UCSD-AML1 (cell line): ENCODE measurements around the gene KRT3.

Source experiments
- DNase-seq: peaks from one replicate; lab custom pipeline; 2025; ENCODE audit not compliant: unreplicated experiment; lab: John Stamatoyannopoulos, UW

Gene KRT3

DNA sequence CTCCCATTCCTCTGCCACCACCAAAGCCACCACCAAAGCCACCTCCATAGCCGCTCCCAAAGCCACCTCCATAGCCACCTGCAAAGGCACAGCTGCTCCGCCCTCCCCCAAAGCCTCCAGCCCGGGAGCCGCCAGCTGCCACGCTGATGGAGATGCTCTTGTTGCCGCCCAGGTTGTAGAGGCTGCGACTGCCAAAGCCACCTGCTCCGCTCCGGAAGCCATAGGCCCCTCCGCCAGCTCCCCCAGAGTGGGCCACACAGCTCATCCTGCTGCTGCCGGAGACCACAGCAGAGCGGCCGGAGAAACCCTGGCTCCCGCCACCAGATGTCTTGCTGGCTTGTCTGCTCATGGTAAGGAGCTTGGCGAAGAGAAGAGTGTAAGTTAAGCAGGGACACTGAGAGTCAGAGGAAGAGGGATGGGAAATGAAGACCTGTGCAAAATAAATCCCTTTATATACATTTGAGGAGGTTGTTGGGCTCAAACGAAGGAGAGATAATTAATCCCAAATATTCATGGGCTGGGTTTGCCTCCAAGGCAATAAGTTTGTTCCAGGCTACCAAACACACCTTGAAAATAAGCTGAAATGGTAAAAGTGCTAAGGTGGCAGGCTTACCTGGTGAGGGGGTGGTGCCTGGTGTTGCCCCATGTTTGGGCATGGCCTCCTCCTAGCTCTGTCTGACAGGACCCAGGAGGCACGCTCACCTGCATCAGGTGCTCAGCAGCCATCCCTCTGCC lies at the start of gene KRT3:
Gene KRT3 (minus strand): TSS at position 424 of the 735 bp plus-strand sequence. CDS start 75 bp downstream, at position 349.
- no peak for DNase-seq

DNA sequence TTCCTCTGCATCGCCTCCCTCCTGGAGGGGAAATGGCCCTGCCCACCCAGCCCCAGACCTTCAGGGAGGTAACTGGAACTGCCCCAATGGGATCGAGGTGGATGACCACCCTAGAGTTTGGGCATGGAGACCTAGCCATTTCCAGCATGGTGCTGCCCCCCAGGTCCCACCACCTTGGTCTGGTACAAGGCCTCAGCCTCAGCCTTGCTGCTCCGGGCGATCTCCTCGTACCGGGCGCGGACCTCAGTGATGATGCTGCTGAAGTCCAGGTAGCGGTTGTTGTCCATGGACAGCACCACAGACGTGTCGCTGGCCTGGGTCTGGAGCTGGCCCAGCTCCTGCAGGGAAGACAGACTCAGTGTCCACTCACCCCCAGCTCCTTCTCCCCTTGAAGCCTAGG lies 48.5 kb upstream of the KRT3 start:
- no peak for DNase-seq

DNA sequence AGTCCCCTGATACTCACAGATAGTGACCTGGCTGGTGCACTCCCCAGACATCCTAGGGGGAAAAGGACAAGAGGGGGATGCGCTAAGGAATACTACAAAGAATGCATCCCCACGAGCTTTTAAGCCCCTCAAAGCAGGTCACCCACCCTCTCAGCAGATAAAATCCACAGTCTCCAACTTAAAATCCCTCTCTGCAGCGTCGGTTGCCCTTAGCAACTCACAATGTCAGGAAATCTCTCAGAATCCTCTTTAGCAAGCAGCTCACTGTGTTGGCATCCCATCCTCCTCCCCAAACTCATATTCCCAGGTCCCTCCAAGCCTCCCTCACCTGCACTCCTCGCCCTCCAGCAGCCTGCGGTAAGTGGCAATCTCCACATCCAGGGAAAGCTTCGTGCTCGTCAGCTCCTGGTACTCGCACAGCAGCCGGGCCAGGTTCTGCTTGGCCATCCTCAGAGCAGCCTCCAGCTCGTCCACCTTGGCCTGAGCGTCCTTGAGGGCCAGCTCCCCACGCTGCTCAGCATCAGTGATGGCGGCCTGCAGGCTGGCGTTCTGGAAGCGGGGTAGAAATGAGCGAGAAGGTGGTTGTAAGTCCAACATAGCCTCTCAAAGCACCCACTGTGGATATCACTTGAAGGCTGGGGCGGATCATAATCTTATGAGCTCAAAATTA lies 43.7 kb upstream of the KRT3 start:
- DNase-seq: no peak

DNA sequence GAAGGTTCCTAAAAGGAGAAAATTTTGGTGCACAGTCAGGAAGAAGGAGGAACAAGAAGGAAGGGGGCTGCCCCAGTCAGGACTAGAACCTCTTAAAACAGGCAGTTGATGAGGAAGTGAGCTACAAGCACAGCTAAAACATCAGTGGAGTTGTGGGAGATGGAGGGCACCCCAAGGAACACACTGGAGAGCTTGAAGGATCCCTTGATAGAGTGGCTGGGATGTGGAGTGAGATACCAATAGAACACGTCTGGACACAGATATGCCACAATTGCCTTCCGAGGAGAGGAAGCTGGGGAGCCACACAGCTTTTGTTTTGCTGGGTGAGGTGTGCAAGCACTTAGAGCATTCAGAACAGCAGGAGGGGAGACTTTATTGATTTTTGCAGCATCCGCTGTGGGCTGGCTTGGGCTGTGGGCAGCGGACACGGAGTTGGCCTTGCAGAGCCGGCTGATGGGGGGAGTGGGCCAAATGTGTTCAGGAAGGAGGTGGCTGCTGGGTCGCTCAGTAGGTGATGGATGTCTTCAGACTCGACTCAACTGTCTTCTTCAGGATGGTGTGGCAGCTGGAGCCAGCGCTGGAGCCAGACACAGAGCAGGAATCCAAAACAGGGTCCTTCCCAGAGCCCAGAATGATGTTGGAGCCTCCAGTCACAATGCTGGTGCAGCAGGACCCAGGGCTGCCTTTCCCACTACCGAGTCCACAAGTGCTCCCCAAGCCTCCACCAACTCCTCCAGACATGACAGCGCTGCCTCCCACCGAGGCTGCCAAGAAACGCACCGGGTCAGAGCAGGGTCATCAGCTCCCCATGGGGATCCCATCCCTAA lies 42.9 kb upstream of the KRT3 start:
- DNase-seq: no peak

DNA sequence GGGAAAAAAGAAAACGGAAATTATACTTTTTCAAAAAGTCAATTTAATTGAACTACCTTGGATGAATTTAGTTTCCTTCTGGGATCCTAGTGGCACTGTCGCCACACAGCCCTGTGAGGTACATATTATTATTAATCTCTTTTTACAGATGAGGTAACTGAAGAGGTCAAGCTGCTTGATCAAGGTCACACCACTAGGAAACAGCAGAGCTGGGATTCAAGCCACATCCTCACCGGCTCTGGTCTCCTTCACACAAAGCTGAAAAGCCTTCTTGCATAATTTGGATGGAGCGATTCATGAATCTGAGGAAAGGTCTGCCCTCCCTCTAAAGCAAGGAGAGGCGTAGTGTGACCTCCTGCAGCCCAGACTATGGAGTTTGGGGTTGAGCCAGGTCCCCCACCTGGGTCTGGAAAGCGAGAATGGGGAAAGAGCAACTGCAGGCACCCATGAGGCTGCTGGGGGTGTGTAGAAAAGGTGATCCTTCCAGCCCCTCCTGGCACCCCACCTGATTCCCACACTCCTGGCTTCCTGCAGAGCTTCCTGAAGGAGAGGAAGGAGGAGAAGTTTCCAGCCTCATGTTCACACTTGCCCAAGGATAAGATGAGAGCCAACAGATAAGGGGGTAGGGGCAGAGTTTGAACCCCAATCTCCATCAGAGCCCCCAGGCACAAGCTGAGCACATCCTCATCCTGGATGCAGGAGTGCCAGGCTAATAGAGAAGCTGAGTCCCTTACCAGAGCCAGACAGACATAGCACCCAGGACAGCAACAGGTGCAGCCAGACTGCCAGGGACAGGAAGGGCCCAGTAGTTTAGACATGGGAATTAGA lies 42.1 kb upstream of the KRT3 start:
- DNase-seq: no peak

DNA sequence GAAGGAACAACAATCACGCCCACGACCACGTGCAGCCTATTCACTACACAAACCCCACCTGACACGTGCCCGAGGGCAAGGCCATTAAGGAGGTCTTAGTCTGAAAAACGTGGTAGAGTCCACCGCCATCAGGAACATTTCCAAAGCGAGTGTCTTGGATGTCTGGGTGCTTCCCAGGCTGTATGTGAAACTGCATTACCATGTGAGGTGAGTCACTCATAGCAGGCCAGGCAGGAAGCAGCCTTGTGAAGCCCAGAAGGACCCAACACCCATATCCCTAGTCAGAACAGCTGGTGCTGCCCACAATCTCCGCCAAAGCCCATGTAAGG lies 41.5 kb upstream of the KRT3 start:
- DNase-seq: no peak

DNA sequence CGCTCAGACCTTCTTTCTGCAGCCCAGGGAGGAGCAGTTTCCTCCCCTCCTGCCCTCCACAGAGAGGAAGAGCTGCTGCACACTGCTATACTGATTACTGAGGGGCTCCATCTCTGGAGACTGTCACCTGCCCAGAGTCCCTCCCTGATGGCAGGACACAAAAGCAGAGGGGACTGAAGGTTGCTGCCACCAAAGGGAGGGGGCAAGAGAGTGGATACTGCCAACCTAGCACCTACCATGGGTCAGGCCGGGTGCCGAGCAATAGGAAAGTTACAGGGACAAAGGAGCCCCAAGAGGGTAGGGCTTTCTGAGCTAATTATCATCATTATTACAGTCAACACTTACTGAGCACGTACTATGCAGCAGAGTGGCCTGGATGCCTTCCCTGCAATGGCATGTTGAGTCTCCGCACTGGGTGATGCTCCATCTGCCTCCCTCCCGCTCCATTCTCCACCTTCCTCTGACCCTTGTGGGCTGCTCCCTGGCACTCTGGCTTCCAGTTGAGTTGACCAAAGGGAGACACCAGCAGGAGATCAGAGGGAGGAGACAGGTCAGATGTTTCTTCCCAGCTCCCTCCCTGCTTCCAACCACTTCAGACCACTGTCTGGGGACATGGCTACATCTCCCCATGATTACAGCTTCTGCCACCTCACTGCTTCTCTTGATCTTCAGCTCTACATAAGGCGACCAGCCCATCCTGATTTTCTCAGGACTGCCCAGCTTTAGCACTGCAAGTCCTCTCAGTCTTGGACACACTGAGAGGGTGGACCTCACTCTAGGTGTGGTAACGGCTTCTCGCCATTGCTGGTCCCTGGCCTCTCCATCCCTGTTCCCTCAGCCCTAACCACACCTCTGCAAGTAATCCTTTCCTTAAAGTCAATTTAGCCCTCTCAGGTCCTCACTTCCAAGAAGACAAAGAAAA lies 40.8 kb upstream of the KRT3 start:
- DNase-seq: no peak

DNA sequence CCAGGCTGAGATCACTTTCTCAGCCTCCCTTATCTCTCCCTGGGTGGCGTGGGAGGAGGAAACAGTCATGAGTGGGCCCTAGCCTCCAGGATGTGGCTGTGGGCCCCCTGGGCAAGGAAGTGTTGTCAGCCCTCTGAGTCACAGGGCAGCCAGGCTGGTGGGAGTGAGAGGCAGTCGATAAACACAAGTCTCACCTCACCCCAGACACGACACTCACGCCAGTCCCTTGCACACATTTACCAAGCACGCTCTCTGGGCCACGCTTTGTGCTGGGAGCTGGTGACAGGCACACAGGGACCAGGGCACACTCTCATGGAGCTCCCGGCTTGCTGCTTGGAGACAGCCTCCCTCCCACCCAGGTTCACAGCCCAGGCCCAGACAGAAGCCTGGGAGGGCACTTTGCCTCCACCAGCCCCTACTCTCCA lies 40.1 kb upstream of the KRT3 start:
- peak; percentile 71 for DNase-seq

DNA sequence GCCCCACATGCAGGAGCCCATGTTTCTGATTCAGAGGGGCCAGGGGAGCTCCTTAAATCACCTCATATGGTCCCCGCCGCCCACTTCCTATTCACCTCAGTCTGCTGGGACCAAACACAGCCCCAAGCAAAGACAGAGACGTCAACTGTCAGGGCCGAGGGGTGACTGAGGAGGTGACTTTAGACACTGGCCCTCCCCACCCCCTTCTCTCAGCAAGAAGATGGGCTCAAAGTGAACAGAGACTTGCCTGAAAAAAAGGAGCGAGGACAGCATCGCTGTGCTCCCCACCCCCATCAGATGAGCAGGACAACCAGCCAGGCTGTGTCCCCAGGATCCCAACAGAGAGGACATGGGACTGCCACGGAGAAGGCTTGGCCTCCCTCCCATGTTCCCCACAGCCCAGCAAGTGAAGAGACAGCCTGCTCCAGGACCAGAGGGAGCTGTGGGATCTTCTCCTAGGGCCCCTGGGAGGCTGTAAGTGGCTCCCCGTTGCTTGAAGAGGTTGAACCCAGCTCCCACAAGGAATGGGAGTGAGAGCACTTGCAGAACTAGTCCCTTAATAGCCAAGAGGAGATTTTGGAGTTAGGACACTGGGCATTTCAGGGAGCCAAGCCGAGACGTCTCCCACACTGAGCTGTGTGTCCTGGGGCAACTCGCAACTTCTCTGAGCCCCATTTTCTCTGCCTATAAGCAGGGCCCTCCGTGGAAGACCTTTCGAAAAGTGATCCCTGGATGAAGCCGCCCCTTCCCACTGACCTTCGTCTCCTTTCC lies 39.5 kb upstream of the KRT3 start:
- no peak for DNase-seq

DNA sequence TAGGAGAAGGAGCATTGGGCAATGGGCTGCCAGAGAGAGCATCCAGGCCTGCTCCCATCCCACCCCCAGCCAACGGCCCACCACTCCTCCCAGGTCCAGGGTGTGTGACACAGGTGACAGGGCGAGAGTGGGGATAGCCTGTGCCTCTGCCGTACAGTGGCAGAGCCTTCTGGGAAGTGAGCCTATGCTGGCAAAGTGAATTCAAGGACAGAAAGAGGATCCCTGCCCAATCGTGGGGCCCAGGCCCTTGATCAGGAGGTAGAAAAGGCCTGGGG lies 38.7 kb upstream of the KRT3 start:
- no peak for DNase-seq

DNA sequence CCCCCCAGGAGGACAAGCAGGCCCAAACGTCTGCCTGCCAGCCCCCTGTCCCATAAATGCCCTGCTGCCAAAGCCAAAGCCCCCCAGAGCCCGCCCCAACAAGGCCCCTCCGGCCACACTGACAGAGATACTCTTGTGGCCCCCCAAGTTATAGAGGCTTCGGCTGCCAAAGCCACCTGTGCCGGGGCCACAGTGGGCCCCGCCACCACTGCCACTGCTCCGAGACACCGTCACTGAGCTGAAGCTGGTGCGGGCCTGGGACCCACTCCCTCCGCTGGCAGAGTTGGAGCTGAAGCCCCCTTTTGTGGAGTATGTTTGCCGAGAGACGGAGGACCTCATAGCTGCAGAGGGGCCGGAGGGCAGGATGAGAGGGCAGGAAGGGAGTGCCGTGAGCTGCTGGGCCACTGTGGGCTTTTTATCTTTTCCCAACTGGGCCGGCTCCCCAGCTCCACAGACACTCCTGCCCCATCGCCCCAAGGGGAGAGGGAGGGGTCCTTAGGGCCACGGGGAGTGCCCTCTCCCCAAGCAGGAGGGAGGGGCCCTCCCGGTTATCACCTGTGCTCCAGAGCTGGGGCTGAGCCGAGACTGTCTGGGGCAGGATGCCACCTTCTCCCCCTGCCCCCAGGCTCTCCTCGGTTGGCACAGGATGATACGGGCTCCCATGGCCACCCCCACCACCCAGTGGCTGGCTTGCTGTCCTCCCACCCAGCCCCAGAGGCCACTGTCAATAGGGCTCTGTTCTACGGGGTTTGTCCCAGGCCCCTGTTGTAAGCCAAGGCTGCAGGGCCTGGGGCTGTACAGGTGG lies 38.2 kb upstream of the KRT3 start, which contains the start of gene KRT79:
Gene KRT79 (minus strand): TSS at position 390 of the 805 bp plus-strand sequence. CDS start 51 bp downstream, at position 339.
- DNase-seq: no peak

DNA sequence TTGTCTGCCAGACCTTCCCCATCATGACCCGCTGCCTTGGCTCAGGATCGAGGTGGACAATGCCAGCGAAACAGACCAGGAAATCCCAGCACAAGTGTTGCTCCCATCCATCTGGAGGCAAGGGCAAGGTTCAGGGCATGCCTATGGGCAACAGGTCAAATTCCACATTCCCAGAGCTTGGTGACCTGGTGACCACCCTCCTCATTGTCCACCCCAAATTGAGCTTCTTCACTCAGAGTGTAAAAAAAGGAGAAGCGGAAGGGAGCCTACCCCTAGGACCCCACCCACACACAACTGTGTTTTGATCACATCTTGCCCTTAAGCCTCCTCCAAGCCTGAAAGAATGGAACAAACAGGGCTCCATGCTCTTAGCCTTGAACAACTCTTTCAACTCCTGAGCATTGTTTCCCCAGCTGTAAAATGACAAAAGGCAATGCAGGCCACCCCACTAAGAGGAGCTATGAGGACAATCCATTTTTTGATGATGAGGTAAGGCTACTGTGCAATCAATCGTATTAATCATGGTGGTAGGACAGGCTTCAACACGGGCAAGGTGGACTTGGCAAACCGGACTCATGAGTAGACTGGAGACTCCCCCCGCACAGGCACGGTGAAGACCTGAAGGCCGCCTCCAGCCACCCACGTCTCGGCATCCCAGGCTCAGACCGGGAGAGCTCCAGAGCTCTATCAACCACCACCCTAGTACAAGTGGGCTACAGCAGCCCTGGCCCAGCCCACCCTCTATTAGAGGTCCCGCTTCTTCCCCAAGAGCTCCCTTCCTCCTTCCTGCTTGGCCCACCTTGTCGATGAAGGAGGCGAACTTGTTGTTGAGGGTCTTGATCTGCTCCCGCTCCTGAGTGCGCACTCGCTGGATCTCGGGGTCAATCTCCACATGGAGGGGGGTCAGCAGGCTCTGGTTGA lies 37.3 kb upstream of the KRT3 start:
- DNase-seq: no peak

DNA sequence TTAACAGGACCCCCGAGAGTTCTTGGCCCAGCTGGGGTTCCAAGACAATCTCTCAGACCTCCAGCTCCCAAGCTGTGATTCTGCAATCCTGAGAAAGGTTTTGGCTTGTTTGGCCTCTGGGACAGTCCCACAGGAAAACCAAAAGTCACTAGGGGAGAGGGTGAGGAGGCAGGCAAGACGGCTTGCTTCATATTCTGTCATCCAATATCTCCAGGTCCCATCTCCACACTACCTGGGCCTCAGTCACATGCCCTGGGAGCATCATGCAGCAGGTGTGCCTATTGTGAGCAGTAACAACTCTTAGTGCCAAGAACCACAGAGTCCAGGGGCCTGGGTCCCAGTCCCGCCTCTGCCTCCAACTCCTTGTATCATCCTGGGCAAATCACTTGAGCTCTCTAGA lies 36.5 kb upstream of the KRT3 start:
- no peak for DNase-seq

DNA sequence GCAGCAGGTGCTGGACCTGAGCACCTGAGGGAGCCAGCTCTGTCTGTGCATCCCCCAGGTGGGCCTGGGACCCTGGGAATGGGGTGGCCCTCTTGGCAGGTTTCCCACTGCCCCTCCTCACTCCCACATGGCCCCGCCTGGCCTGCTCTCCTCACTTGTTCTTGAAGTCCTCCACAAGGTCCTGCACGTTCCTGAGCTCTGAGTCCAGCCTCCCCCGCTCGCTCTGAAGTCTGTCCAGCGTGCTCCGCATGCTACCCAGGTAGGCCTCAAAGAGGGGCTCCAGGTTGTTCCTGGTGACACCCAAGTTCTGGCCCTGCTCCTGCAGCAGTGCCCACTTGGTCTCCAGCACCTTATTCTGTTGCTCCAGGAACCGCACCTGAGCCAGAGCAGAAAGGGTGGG lies 35.3 kb upstream of the KRT3 start:
- DNase-seq: no peak

DNA sequence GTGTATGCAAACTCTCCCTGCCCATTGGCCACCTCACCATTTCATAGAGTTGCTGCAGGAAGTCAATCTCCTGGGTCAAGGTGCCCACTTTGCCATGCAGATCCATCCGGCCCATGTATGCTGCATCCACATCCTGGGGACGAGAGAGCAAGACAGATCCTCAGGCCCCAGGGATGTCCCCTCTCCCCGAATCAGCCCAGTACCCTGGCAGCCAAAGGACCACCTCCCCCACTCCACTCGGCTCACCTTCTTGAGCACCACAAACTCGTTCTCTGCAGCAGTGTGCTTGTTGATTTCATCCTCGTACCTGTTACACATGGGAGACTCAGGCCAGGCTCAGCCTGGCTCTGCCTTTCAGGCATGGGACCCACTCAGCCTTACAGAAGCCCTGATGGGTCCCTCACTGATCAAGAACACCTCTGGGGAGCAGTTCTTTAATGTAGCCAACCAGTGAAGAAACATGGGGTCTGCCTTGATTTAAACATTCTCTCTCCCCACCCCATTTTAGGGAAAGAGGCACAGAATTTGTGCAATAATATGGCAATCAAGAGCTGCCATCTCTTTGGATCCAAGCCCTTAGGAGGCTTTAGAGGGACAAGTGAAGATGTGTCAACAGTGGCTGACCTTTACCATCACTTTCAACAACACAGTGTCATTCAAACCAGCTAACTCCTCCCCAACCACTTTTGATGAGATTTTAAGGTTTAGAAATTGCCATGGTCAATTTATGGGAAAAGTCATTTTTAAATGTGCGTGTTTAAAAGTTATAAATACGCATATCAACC lies 34.3 kb upstream of the KRT3 start:
- DNase-seq: no peak

DNA sequence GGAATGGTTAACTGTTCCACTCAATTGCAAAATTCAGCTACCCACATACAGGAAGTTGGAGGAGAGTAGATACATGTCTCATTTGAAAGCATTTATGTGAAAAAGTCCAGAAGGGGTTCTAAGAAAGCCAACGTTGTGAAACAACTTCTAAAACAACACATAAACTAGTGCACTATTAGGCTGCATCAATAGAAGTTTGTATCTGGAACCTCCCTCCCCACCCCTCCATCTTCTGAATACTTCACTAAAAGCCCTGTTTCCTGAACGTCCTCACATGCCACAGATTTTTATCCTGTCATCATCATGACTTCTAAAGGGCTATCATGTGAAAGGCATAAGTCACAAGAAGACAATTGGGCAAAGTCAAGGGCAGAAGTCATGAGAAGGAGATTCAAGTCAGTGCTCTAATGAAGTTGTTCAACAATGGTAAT lies 32.7 kb upstream of the KRT3 start:
- DNase-seq: no peak

DNA sequence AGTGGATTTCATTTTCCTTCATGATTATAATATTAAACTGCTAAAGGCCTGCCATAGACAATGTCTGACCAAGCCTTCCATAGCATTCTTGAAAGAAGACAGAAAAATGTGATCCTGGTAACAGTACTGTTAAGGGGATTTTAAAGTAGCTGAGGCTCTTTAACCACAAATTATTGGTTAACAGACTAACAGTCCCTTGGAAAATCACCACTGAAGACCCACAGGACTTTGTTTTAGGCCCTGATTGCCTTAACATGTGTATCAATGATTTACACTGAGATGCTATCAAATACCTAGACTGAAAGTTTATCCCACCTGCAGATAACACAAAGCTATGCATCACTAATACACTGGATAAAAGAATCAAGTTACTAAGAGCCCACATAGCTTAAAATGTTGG lies 32.2 kb upstream of the KRT3 start:
- no peak for DNase-seq
